HL-60 (cell line): ENCODE measurements around the gene SLC4A5.

Experiments
- CTCF ChIP-seq: IDR thresholded peaks from one replicate; pipeline ENCODE4 v1.5.1; 2011; ENCODE audit warnings: low read length, control low read depth, inconsistent platforms; ENCODE audit not compliant: insufficient read depth
- GABPA ChIP-seq: IDR thresholded peaks from 2 replicates; pipeline ENCODE4 v1.6.1; 2012; ENCODE audit warnings: low read depth
- POLR2AphosphoS5 ChIP-seq: IDR thresholded peaks from 2 replicates; pipeline ENCODE4 v1.6.1; 2012; ENCODE audit warnings: low read depth
- REST ChIP-seq: IDR thresholded peaks from 2 replicates; pipeline ENCODE4 v1.6.1; 2012; ENCODE audit warnings: low read depth; ENCODE audit not compliant: insufficient replicate concordance

GRCh38 chr2:74385396-74385795, 42.2 kb upstream of the SLC4A5 start:
- no peak for TF ChIP-seq CTCF
- no peak for TF ChIP-seq GABPA
- TF ChIP-seq REST, result no peak
- no peak for TF ChIP-seq POLR2AphosphoS5
